Endothelial cell of umbilical vein (primary cell): ENCODE measurements around the gene TJP3. TPM values are rescaled to one million over a fixed set of nuclear protein-coding genes. Genes with fewer than 3 reads are reported as not detected.

Experiments
- BruUV-seq: library from RNA; stranded (reverse); fragments of 400-500 nt; replicated peaks from 2 replicates; lab custom pipeline; 2021; lab: Mats Ljungman, UMichigan
- CTCF ChIA-PET: fragments of 300-600, 350-600 bp; sonication (Branson Sonifier 250); formaldehyde crosslinking; loops from one replicate; lab custom pipeline; 2021; ENCODE audit warnings: antibody characterized with exemption, inconsistent platforms; lab: Charles Lee
- POLR2A ChIA-PET: fragments of 300-600, 350-600 bp; sonication (Branson Sonifier 250); formaldehyde crosslinking; loops from one replicate; lab custom pipeline; 2021; ENCODE audit warnings: antibody characterized with exemption, inconsistent platforms; lab: Charles Lee
- DNase-seq: peaks from one replicate; pipeline ENCODE4 v3.0.0-alpha.2; 2011; ENCODE audit warnings: low read depth, low spot score
- FAIRE-seq: peaks from 2 replicates; lab custom pipeline; 2011; peaks lifted over from hg19 to GRCh38; lab: Jason Lieb, UNC
- H2AFZ ChIP-seq: 2 replicates; pipeline ENCODE4 v1.6.0; 2012; ENCODE audit warnings: low read depth, low read length, control low read depth, inconsistent platforms
- H3K27ac ChIP-seq: 2 replicates; pipeline ENCODE4 v1.5.1; 2011; ENCODE audit warnings: low read depth, mild to moderate bottlenecking, control low read depth, low read length, moderate library complexity; ENCODE audit not compliant: insufficient read depth
- H3K27me3 ChIP-seq, 2 experiments: 2 replicates each; pipeline versions ENCODE4 v1.6.0 to v1.6.1; 2011; ENCODE audit warnings: low read length in 2 of 2, mixed read lengths in 1 of 2; ENCODE audit not compliant: control insufficient read depth in 2 of 2, insufficient read depth in 2 of 2
- H3K36me3 ChIP-seq, 2 experiments: 2 replicates in 1 of 2; 3 replicates in 1 of 2; pipeline ENCODE4 v1.5.1; 2011; ENCODE audit warnings: low read length in 2 of 2, mild to moderate bottlenecking in 1 of 2, moderate library complexity in 1 of 2; ENCODE audit not compliant: control insufficient read depth in 2 of 2, insufficient read depth in 2 of 2; ENCODE audit errors: extremely low read depth in 1 of 2
- H3K4me1 ChIP-seq: 3 replicates; pipeline ENCODE4 v1.5.1; 2011; ENCODE audit warnings: mild to moderate bottlenecking, low read length; ENCODE audit not compliant: control insufficient read depth, insufficient read depth; ENCODE audit errors: extremely low read depth
- H3K4me2 ChIP-seq: 2 replicates; pipeline ENCODE4 v1.6.1; 2011; ENCODE audit warnings: low read length, control low read depth, mixed read lengths; ENCODE audit not compliant: insufficient read depth
- H3K4me3 ChIP-seq, 3 experiments: fragments of 200-600 bp in 1 of 3; sonication (generic), shearing (Covaris generic) in 1 of 3; replicated peaks in 1 of 3; 2 replicates each; pipeline ENCODE4 v1.5.1; 2011 to 2016; ENCODE audit warnings: control low read depth in 3 of 3, low read length in 3 of 3, mild to moderate bottlenecking in 2 of 3, inconsistent platforms in 1 of 3, low read depth in 1 of 3, moderate library complexity in 1 of 3; ENCODE audit not compliant: insufficient read depth in 1 of 3
- H3K79me2 ChIP-seq: 2 replicates; pipeline ENCODE4 v1.6.0; 2012; ENCODE audit warnings: low read length, inconsistent platforms; ENCODE audit not compliant: control insufficient read depth, insufficient read depth
- H3K9ac ChIP-seq: replicated peaks from 2 replicates; pipeline ENCODE3; 2011; ENCODE audit warnings: low read length, control low read depth; ENCODE audit not compliant: insufficient read depth; ENCODE audit errors: extremely low read depth
- H3K9me1 ChIP-seq: replicated peaks from 3 replicates; pipeline ENCODE4 v1.6.0; 2011; ENCODE audit warnings: mild to moderate bottlenecking, low read length; ENCODE audit not compliant: control insufficient read depth, insufficient read depth; ENCODE audit errors: extremely low read depth
- H3K9me3 ChIP-seq: replicated peaks from 2 replicates; pipeline ENCODE4 v1.5.1; 2012; ENCODE audit warnings: low read length, inconsistent platforms; ENCODE audit not compliant: control insufficient read depth, insufficient read depth
- H4K20me1 ChIP-seq: replicated peaks from 2 replicates; pipeline ENCODE3; 2011; ENCODE audit warnings: mild to moderate bottlenecking, low read length; ENCODE audit not compliant: control insufficient read depth, insufficient read depth; ENCODE audit errors: extremely low read depth
- CTCF ChIP-seq, 2 donors: IDR thresholded peaks; 1 replicate in 1 of 2; 2 replicates in 1 of 2; pipeline ENCODE4 v1.5.1; 2011; ENCODE audit warnings: low read length in 2 of 2, mild to moderate bottlenecking in 2 of 2, moderate library complexity in 2 of 2, control low read depth in 1 of 2, inconsistent platforms in 1 of 2, low read depth in 1 of 2; ENCODE audit not compliant: insufficient read depth in 1 of 2; ENCODE audit errors: extremely low read depth in 1 of 2
- EZH2 ChIP-seq: IDR thresholded peaks from 2 replicates; pipeline ENCODE4 v1.6.1; 2012; ENCODE audit warnings: borderline replicate concordance, low read depth, mild to moderate bottlenecking, moderate library complexity, low read length, inconsistent platforms; ENCODE audit not compliant: severe bottlenecking
- FOS ChIP-seq: IDR thresholded peaks from 2 replicates; pipeline ENCODE4 v1.6.1; 2011; ENCODE audit warnings: mild to moderate bottlenecking, low read length, moderate library complexity, borderline replicate concordance; ENCODE audit not compliant: insufficient read depth
- GATA2 ChIP-seq: IDR thresholded peaks from 2 replicates; pipeline ENCODE4 v1.7.0; 2011; ENCODE audit warnings: low read depth, mild to moderate bottlenecking, moderate library complexity, mixed read lengths, low read length; ENCODE audit not compliant: insufficient read length, insufficient read depth
- JUN ChIP-seq: IDR thresholded peaks from 2 replicates; pipeline ENCODE4 v1.6.1; 2011; ENCODE audit warnings: borderline replicate concordance, low read depth; ENCODE audit not compliant: insufficient read length, insufficient read depth
- MAX ChIP-seq: IDR thresholded peaks from 2 replicates; pipeline ENCODE4 v1.6.1; 2011; ENCODE audit not compliant: insufficient read depth, insufficient read length
- MYC ChIP-seq: IDR thresholded peaks from one replicate; pipeline ENCODE4 v1.6.1; 2011; ENCODE audit warnings: mild to moderate bottlenecking, low read depth, low read length
- POLR2A ChIP-seq: IDR thresholded peaks from 2 replicates; pipeline ENCODE4 v1.6.1; 2012; ENCODE audit warnings: low read depth, mild to moderate bottlenecking, control low read depth, low read length
- POLR2AphosphoS5 ChIP-seq: IDR thresholded peaks from 2 replicates; pipeline ENCODE4 v1.6.1; 2012; ENCODE audit warnings: low read depth, mild to moderate bottlenecking, control low read depth, low read length, moderate library complexity; ENCODE audit not compliant: insufficient read depth
- dilution Hi-C: fragments of 300-500 bp; cut with MboI; formaldehyde crosslinking; loops from one replicate; pipeline ENCODE4 v1.15.0; 2019; ENCODE audit warnings: low sequenced_read_pairs; ENCODE audit not compliant: extremely low pct_ligation_motif_present
- intact Hi-C: fragments of 100-400 bp; cut with micrococcal nuclease; formaldehyde crosslinking; loops from one replicate; pipeline ENCODE4 v1.10.0; 2022
- polyA plus RNA-seq, 4 experiments: library from polyadenylated mRNA; depleted of rRNA in 3 of 4; stranded (reverse) in 3 of 4; unstranded in 1 of 4; fragments of >200 nt; gene quantifications; 2 replicates each; pipeline versions ENCODE4 v1.2.1 to v1.2.3, GENCODE V29; 2011 to 2012; ENCODE audit warnings: missing spikeins in 1 of 4
- total RNA-seq: library from RNA; stranded (reverse); gene quantifications from 2 replicates; pipeline ENCODE4 v1.2.3, GENCODE V29; 2021

TJP3 gene
- total and polyA plus RNA-seq, 2 donors (not counting 3 experiments of a cell fraction or from before 2014, with no cell fraction given): 0.10 TPM; not detected in 1

GRCh38 chr19:3678188-3678587 lies 30.0 kb upstream of the TJP3 start:
- Histone ChIP-seq H3K79me2 (peaks cover 12% of the 10 kb centered on the region), H3K9ac (no peak overlapping the region), H3K4me1 (peaks cover 4% of the 10 kb centered on the region), H3K4me3 (no peak overlapping the region), H3K36me3 (no peaks in the 10 kb centered on the region), H3K4me2 (no peak overlapping the region), H4K20me1 (no peaks in the 10 kb centered on the region), H3K27ac (no peak overlapping the region), H3K27me3 (no peaks in the 10 kb centered on the region), H2AFZ (no peak overlapping the region), H3K9me1 (no peaks in the 10 kb centered on the region), H3K9me3 (no peaks in the 10 kb centered on the region)
- BruUV-seq: no TSS peak
- POLR2A ChIA-PET: no interaction called here
- DNase-seq (no peak), FAIRE-seq (no peak)
- CTCF ChIA-PET: no interaction called here
- TF ChIP-seq EZH2 (no peak), POLR2A (no peak), MAX (no peak)
- dilution Hi-C loops: no loop called here
- intact Hi-C loops: no loop called here

- H3K9me1 ChIP-seq: no peaks in the 10 kb centered on the region
- peaks cover 8% of the 10 kb centered on the region for H3K79me2 ChIP-seq
- no peaks in the 10 kb centered on the region for H3K27me3 ChIP-seq
- H3K27ac ChIP-seq: no peak overlapping the region
- dilution Hi-C loops: no loop called here
- no TSS peak for BruUV-seq
- DNase-seq (no peak), FAIRE-seq (no peak)
- CTCF ChIA-PET: no interaction called here
- no peak overlapping the region for H3K4me3 ChIP-seq
- H3K36me3 ChIP-seq: no peaks in the 10 kb centered on the region
- no peaks in the 10 kb centered on the region for H4K20me1 ChIP-seq
- intact Hi-C loops: no loop called here
- H2AFZ ChIP-seq: no peak overlapping the region
- no peak overlapping the region for H3K4me2 ChIP-seq
- POLR2A ChIA-PET: no interaction called here
- TF ChIP-seq POLR2AphosphoS5 (no peak), JUN (no peak), POLR2A (no peak), GATA2 (no peak), MAX (no peak), FOS (no peak), MYC (no peak), EZH2 (no peak), CTCF (IDR thresholded peaks at IDR 0.05; ENCODE audit: extremely low read depth in 1 of 2, insufficient read depth in 1 of 2, low read depth in 1 of 2, low read length in 2 of 2) (no peak)
- H3K4me1 ChIP-seq: peaks cover 10% of the 10 kb centered on the region
- H3K9me3 ChIP-seq: no peaks in the 10 kb centered on the region
- H3K9ac ChIP-seq: no peak overlapping the region
Measured at GRCh38 chr19:3679138-3679537, 29.0 kb upstream of the TJP3 start.
